HepG2 (cell line): Measurements from ENCODE around the gene TTLL10.

ENCODE experiments used
- ATF7 ChIP-seq, 2 experiments: fragments of 450-650 bp in 1 of 2; sonication (generic) in 1 of 2; formaldehyde crosslinking in 1 of 2; IDR thresholded peaks; 2 replicates each; pipeline versions ENCODE4 v1.4.0 to v1.6.1; 2016 to 2020; ENCODE audit warnings: antibody characterized with exemption in 1 of 2, mild to moderate bottlenecking in 1 of 2, missing genetic modification reagents in 1 of 2
- CREB1 ChIP-seq, 2 experiments: fragments of 450-650 bp in 1 of 2; IDR thresholded peaks; 2 replicates each; pipeline ENCODE4 v1.6.1; 2016 to 2017; ENCODE audit warnings: control low read depth in 1 of 2, mild to moderate bottlenecking in 1 of 2, missing compliant biosample characterization in 1 of 2, missing genetic modification characterization in 1 of 2
- HDAC6 ChIP-seq: fragments of 200-600 bp; sonication (generic); IDR thresholded peaks from 2 replicates; pipeline ENCODE4 v1.7.0; 2017; ENCODE audit warnings: mild to moderate bottlenecking, antibody characterized with exemption, low read length, low read depth
- POLR2AphosphoS5 ChIP-seq: IDR thresholded peaks from 2 replicates; pipeline ENCODE4 v1.6.1; 2012; ENCODE audit warnings: low read depth, low read length
- ZNF678 ChIP-seq: sonication (generic); formaldehyde crosslinking; IDR thresholded peaks from 2 replicates; pipeline ENCODE4 v1.4.0; 2020; ENCODE audit warnings: mild to moderate bottlenecking, missing genetic modification reagents
- TF ChIP-seq, protein P1 (sequence below): sonication (generic); formaldehyde crosslinking; IDR thresholded peaks from 2 replicates; pipeline ENCODE4 v1.4.0; 2020; ENCODE audit warnings: missing genetic modification reagents
- TF ChIP-seq, protein P2 (sequence below): sonication (generic); formaldehyde crosslinking; IDR thresholded peaks from 2 replicates; pipeline ENCODE4 v1.5.0; 2020; ENCODE audit warnings: mild to moderate bottlenecking, missing genetic modification reagents, moderate library complexity

DNA sequence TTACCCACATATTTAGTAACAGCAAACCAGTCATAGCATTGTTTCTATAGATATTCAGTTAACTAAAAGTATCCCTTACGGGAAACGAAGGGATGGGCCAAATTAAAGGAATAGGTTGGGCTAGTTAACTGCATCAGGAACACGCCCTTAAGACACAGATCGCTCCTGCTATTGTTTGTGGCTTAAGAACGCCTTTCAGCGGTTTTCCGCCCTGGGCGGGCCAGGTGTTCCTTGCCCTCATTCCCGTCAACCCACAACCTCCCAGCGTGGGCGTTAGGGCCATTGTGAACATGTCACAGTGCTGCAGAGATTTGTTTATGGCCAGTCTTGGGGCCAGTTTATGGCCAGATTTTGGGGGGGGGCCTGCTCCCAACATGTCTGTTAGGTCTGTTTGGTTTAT is 18.1 kb downstream of the TTLL10 start:
- TF ChIP-seq, protein P1, sequence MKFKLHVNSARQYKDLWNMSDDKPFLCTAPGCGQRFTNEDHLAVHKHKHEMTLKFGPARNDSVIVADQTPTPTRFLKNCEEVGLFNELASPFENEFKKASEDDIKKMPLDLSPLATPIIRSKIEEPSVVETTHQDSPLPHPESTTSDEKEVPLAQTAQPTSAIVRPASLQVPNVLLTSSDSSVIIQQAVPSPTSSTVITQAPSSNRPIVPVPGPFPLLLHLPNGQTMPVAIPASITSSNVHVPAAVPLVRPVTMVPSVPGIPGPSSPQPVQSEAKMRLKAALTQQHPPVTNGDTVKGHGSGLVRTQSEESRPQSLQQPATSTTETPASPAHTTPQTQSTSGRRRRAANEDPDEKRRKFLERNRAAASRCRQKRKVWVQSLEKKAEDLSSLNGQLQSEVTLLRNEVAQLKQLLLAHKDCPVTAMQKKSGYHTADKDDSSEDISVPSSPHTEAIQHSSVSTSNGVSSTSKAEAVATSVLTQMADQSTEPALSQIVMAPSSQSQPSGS (CRISPR knock-in tag): no peak
- TF ChIP-seq, protein P2, sequence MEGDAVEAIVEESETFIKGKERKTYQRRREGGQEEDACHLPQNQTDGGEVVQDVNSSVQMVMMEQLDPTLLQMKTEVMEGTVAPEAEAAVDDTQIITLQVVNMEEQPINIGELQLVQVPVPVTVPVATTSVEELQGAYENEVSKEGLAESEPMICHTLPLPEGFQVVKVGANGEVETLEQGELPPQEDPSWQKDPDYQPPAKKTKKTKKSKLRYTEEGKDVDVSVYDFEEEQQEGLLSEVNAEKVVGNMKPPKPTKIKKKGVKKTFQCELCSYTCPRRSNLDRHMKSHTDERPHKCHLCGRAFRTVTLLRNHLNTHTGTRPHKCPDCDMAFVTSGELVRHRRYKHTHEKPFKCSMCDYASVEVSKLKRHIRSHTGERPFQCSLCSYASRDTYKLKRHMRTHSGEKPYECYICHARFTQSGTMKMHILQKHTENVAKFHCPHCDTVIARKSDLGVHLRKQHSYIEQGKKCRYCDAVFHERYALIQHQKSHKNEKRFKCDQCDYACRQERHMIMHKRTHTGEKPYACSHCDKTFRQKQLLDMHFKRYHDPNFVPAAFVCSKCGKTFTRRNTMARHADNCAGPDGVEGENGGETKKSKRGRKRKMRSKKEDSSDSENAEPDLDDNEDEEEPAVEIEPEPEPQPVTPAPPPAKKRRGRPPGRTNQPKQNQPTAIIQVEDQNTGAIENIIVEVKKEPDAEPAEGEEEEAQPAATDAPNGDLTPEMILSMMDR (CRISPR knock-in tag): no peak
- no peak for TF ChIP-seq POLR2AphosphoS5
- TF ChIP-seq ZNF678 (CRISPR knock-in tag): no peak
- TF ChIP-seq ATF7 (IDR thresholded peaks at IDR 0.05): no peak
- no peak for TF ChIP-seq ATF7 (CRISPR knock-in tag; IDR thresholded peaks at IDR 0.05)
- no peak for TF ChIP-seq CREB1 (IDR thresholded peaks at IDR 0.05)
- no peak for TF ChIP-seq CREB1 (CRISPR knock-in tag; IDR thresholded peaks at IDR 0.05)
- no peak for TF ChIP-seq HDAC6
